GM21717 (cell line): ENCODE results near the gene MTTP.

Experiments used
- ATAC-seq: cut with Tn5 transposase; IDR thresholded peaks from one replicate; pipeline ENCODE4 v1.9.1; 2021; ENCODE audit warnings: mild to moderate bottlenecking, moderate library complexity; ENCODE audit not compliant: unreplicated experiment

The MTTP gene

DNA sequence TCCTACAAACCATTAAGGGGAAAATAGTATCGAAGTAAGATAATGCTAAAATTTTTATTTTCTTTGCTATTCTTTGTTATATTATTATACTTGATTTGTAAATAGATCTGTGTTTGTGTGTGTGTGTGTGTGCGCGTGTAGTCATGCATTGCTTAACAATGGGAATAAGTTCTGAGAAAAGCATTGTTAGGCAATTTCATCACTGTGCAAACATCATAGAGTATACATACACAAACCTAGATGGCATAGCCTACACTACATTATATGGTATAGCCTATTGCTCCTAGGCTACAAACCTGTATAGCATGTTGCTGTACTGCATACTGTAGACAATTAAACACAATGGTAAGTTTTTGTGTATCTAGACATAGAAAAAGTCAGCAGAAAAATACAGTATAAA lies 17.1 kb downstream of the MTTP start:
- ATAC-seq = no peak

DNA sequence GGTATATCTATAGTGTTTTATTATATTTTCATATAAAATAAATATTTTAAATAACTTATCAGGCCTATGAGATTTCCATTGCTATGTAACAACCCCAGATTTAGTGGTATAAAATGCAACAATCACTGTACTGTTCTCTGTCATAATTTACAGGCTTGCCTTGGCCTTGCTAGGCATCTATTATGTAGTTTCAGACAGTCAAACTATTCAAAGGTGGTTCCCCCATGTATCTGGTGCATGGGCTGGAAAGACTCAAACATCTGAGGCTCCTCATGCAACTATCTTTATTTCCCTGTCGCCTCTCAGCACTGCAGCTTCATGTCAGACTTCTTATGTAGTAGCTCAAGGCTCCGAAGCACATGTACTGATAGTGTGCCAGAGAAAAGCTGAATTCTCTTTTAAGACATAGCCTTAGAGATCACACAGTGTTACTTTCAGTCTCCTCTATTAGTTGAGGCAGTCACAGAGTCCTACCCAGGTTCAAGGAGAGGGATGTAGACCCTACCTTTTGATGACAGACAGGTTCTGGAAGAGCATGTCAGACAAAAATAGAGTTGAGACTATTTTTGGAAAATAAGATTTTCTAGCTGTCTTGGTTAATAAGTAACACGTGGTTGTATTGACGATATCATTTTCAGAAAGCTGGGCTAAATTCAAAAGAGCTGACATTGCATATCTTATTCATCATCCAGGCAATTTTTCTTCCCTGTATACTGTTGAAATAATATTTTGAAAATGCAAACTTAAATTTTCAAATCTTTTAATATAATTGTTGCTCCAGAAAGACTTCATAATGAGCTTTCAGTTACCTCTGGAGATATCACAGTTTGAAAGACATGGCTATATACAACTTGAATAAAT lies 19.4 kb downstream of the MTTP start:
- peak; percentile 64 for ATAC-seq

DNA sequence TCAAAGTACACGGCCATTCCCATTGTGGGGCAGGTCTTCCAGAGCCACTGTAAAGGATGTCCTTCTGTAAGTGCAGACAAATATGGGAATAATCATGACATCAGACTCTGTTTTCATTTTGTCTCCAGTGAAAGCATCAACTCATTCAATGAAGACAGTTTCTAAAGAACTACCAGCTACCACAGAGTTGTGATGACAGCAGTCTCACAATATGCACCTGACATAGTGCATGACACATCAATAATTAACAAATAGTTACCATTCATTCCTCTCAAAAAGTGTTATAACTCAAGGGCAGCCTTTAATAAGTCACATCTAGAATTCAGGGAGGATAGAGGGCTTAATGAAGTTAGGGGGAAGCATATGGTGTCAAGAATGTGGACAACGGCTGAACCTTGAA lies 20.2 kb downstream of the MTTP start:
- no peak for ATAC-seq

DNA sequence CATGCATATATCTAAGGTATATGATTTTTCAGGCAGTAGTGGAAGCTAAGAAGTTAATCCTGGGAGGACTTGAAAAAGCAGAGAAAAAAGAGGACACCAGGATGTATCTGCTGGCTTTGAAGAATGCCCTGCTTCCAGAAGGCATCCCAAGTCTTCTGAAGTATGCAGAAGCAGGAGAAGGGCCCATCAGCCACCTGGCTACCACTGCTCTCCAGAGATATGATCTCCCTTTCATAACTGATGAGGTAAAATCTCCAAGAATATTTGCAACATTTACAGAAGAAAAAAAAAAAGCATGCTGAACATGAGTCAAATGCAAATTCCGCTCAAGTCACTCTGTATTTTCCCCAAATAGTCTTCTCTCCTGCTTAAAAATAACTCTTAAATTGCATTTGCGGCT lies 32.1 kb downstream of the MTTP start:
- no peak for ATAC-seq

DNA sequence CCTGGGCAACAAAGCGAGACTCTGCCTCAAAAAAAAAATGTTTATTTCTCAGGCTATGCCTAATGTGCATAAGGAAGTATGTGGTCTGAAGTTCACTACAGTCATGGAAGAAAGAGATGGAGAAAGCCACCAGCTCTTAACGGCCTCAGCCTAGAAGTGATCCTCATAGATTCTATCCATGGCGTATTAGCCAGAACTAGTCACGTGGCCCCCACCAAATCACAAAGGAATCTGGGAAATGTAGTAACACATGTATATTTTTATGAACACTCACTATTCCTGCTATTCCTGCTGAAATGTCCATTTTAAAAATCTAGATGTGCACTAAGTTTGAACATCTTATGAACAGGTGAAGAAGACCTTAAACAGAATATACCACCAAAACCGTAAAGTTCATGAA lies 33.8 kb downstream of the MTTP start:
- ATAC-seq = no peak

DNA sequence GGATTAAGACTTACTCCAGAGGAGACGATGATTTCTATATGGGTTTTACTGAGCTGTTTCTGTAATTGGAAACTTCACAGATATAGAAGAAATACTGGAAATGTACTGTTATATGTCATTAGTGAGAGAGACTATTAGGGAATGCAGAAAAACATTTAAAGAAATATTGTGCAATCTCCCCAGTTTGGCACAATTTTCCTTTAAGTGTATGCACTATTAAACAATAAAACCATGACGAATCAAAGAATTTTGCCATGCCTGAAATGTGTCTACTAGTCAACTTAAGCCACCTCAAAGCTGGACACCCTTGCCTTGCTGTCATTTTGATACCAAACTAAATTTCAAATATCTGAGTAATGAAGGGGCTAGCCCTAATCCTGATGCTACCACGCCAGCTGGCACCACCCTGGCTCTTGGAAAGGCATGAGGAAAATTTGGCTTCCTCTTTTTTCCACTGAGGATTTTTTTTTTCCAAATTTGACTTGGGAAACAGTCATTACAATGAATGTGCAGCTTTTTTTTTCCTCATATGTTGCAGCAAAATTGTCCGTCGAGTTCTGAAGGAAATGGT lies 36.1 kb downstream of the MTTP start:
- ATAC-seq = no peak

DNA sequence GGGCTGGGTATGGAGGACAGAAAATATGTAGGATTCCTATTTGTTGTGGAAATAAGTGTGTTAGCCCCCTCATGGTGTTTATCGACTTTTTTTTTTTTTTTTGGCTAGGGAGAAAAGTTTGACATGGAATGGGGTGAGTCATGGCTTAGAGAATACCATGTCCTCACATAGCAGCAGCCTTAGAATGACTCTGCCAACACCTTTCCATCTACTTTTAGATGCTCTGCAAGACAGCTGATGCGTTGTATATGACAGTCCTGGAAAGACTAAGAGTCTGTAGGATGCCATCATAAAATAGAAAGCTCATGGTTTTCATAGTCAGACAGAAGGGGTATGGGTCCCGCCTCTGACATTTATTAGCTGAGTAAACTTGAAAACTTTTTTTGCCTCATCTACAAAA lies 37.7 kb downstream of the MTTP start:
- ATAC-seq = no peak

DNA sequence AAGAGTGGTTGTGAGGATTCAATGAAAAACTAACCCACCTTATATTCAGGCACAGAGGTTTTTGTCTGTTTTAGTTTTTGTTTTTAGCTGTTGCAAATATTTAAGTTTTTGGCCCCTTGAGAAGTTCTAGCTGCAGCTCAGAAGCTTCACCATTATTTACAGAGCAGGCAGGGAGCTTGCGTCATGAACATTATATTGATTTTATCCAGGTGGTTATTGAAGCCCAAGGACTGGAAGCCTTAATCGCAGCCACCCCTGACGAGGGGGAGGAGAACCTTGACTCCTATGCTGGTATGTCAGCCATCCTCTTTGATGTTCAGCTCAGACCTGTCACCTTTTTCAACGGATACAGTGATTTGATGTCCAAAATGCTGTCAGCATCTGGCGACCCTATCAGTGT lies 38.1 kb downstream of the MTTP start:
- ATAC-seq = no peak

DNA sequence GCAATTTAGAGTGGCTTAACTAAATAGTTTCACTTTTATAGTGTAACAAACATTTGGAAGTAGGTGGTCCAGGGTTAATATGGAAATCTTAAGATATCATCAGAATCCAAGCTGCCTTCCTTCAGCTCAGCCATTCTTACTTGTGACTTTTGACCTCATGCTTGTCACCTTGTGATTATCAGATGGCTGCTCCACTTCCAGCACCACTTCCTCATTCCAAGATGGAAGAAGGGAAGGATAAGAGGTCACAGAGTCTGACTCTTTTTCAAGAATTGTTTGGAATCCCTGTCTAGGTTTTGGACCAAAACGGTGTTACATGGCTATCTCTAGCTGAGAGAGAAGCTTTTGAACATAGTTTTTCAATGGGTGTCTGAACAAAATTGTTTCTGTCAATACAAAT lies 39.9 kb downstream of the MTTP start:
- ATAC-seq = no peak

DNA sequence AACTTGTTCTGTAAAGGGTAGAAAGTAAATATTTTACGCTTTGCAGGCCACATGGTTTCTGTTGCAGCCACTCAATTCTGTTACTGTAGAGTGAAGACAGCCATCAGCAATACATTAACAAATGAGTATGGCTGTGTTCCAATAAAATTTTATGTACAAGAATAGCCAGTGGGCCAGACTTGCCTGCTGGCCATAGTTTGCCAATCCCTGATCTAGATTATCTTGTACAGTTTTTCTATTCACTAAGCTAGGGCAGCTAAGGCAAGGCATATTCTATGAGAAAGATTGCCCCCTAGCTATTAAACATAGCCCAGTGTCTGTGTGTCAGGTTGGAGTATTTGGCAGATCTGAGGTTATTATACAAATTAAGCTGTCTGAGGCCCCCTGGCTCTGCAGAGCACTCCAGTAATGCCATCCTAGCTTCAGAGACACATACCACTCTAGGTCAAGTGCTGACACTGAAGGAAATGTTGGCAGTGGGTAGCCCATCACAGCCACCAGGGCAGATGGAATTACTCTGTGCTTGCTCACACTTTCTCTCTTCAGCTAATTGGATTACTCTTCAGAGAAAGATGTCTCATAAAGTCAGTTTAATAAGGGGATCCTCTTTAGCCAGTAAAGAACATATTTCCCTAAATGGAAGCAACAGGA lies 40.7 kb downstream of the MTTP start:
- no peak for ATAC-seq

DNA sequence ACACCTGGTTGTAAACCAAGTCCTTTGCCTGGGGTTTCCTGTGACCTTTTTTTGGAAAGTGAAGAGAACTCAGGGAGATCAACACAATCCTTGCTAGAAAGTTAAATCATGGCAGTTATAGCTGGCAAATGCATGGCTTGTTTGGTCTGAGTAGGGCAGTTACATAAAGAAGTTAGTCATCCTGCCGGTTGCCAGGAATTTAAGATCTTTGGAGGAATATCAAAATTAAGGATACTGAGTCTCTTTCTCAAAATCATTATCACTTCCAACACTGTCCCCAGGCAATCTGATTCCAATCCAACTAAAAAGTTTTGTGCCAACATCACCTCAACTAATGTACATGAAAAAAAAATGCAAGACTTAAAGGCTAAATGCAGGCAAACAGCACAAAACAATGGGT lies 42.8 kb downstream of the MTTP start:
- ATAC-seq = no peak

DNA sequence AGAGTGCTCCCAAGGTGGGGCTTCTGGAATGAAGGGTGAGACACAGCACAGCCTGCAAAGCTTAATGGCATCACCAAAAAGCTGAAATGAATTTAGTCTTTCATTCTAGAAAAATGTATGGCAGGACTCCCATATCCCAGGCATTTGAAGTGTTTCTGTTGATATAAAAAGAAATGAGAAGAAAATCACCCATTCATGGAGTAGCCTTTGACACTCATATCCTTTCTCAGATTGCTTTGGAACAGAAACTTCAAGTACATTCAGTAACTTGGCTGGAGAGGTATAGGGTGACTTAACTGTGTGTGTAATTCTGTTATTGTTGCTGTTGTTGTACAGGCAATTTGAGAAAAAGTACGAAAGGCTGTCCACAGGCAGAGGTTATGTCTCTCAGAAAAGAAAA lies 47.7 kb downstream of the MTTP start:
- ATAC-seq = no peak

DNA sequence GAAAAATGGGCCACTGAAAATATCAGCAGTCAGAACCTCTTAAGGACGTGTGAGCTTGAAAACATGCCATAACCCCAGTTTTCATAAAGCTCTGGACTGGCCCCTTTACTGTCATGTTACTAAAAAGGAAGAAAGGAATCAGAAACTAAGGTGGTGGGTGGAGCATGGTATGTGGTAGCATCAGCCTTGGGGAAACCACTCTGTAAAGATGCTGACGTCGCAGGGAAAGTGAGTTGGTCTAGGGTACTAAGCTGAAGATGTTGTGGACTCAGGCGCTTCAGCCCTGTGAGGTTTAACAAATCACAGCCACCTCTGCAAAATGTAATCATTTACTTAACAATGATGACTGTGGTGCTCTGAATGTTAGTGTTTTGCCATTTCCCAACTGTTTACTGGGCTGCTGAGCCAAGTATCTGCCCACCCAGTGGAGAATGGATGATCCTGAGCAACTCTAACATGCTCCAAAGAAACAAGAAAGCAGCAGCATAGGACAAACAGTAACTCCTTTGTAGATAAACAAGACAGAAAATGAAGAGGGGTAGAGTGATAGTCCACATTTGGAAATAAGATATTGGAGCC lies 49.6 kb downstream of the MTTP start:
- ATAC-seq = peak; percentile 78

DNA sequence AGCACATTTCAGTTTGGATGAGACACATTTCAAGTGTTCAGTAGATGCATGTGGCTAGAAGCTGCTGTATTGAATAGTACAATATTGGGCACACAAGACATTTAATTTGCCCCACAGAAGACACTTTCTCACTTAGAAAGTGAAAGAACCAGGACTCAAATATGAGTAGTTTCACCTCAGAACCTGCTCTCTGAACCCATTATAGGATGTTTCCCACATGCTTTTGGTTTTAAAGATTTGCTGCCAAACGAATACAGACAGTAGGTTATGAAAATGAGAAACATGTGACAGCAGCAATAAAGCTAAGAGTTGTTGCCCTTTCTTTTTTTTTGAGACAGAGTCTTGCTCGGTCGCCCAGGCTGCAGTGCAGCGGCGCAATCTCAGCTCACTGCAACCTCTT lies 50.7 kb downstream of the MTTP start:
- ATAC-seq = peak; percentile 90

DNA sequence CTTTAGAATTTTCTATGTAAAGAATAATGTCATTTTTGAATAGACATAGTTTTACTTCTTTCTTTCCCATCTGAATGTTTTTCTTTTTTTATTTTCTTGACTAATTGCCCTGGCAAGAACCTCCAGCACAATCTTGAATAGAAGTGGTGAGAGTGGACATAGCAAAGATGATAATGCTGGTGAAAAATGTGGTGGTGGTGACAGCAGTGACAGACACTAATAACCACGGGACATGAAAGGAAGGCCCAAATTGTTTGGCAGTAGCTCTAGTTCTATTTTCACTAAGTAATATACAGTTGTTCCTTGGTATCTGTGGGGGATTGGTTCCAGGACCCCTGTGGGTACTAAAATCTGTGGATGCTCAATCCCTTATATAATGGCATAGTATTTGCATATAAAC lies 53.4 kb downstream of the MTTP start:
- ATAC-seq = no peak

DNA sequence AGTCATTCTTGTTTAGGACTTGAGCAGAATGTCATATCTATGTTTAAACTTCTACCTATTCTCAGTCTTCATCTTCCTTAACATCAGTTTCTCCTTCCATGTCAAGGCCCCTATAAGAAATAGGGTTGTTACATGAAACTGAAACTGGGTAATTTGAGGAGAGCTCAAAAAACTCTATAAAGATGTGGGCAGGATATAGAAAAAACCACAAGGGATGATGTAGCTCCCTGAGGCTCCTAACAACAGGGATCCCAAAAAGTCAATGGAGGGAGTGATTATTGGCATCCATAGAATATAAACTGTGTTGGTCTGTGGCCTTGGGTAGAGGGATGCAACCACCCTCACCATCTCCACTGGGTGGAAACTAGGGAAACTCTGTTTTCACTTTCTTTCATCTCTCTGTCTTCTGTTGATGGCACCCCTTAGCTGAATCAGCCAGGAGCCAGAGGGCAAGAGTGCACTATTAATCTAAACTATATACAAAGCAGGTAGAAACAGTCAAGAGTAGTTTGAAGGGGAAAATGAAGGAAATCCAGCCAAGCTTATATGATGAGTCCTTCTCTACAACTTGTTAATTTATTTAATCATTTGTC lies 55.4 kb downstream of the MTTP start:
- ATAC-seq = no peak

DNA sequence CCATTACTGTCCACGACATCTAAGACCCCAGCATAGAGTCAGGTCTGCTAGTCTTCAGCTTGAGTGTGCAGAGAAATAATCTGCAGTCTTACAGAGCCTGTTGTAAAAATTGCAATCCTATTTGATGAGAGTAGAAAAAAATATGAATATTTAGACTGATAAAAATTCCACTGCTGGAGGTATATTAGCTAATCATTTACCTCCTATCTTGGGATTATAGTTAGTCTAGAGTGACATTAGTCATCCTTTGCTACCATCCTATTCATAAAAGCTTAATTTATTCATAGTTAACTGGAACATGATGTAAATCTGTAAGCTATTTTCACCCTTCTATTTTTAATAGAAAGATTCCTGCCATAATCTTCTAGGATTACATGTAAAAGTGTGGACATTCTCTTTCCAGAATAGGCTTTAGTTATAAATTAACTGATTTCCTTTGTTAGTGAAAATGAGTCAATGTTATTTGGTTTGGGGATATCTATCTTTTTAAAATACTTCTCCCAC lies 56.3 kb downstream of the MTTP start:
- ATAC-seq = no peak

DNA sequence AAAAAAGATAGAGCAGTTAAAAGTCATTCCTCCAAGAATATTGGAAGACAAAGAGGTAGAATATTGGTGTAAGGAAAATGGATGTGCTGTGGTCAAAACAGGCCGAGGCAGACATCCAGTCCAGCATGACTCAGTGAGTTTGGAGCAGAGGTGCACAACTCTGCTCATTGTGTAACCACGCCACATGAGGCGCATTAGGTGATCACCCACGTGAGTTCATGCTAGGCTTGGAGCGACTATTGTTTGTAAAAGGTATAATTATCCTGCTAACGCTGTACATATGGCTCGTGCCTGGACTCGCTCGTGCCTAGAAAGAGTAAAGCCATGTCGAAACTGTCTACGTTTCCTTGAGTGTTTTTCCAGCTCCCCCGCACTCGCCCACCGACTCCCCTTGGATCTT lies 59.1 kb downstream of the MTTP start:
- no peak for ATAC-seq

DNA sequence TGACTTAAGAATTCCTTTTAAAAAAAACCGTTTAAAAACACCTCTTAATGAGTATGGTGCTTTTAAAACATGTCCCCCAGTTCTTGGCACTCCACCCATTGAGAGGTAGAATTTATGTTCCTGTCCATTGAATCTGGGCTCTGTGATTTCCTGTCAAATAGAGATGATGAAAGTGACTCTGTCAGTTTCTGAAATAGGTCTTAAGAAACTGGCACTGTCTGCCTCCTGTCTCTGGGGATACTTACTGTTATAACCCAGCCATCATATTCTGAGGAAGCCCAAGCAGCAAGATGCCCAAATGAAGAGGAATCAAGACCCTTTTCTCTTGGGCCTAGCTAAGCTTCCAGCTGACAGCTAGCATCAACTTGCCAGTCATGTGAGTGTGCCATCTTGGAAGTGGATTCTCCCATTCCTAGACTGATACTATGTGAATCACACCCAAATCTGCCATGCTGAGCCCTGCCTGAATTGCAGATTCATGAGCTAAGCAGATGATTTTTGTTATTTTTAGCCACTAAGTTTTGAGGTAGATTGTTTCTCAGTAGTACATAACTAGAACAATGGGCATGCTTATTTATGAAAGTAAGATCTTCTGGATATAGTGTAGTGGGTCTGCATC lies 60.2 kb downstream of the MTTP start:
- ATAC-seq = no peak

DNA sequence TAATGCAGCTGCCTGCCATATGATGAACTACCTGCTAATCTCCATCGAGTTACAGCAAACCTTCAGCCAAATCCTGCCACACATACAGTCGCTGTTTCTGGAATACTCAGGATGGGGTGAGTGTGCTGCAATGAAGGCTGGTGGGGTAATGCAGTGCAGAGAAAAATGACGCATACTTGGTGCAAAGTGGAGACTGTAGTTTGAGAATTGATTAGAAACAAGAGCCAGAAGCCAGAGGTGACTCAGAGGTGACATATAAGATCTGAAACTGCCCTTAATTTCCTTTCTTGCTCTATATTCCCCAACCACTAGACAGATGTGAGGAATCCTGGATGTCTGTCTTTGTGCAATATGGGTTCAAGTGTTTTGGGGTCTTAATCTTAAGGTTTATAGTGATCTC lies 61.0 kb downstream of the MTTP start:
- no peak for ATAC-seq

DNA sequence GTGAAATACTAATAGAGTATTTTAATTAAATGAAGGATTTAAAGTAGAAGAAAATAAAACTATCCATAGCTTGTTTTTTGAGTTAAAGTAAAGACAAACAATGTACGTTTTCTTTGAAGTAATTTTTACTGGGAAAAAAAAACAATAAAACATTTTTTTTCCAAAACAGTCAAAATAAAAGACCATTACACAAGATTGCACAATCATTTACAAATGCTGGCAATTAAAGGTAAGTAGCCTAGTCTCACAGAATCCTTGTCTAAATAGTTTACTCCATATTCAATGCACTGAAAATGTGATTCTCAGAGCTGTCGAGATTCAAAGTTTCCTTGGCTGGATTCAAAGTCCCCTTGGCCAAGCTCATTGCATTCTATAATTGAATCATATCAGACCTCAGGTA lies 61.8 kb downstream of the MTTP start:
- ATAC-seq = no peak
